Common myeloid progenitor, CD34-positive (primary cell): Measurements from ENCODE around the gene UPF3A.
A peak's percentile ranks its signal among the peaks of the same experiment; 100 is the strongest.

ENCODE experiments used
- CTCF ChIA-PET: fragments of 350-600 bp; sonication (Branson Sonifier 250); formaldehyde crosslinking; loops from one replicate; lab custom pipeline; 2021; ENCODE audit warnings: antibody characterized with exemption; lab: Charles Lee
- POLR2A ChIA-PET: fragments of 350-600 bp; sonication (Branson Sonifier 250); formaldehyde crosslinking; loops from one replicate; lab custom pipeline; 2021; ENCODE audit warnings: antibody characterized with exemption; lab: Charles Lee
- DNase-seq, 3 donors: peaks; one replicate each; pipeline versions ENCODE4 v3.0.0 to v3.0.0-alpha.2; 2013
- H3K27ac ChIP-seq, 2 experiments: 1 replicate in 1 of 2; 2 replicates in 1 of 2; pipeline ENCODE4 v1.7.0; 2013; ENCODE audit warnings: inconsistent platforms in 2 of 2, low read length in 2 of 2, mild to moderate bottlenecking in 2 of 2, low read depth in 1 of 2, moderate library complexity in 1 of 2; ENCODE audit not compliant: severe bottlenecking in 2 of 2, insufficient read depth in 1 of 2, poor library complexity in 1 of 2
- H3K27me3 ChIP-seq, 5 experiments: replicated peaks in 2 of 5; 1 replicate in 3 of 5; 2 replicates in 2 of 5; pipeline versions ENCODE4 v1.6.1 to v1.7.0; 2013; ENCODE audit warnings: low read length in 4 of 5, mild to moderate bottlenecking in 2 of 5, moderate library complexity in 2 of 5, inconsistent platforms in 1 of 5; ENCODE audit not compliant: insufficient read depth in 5 of 5, control insufficient read depth in 4 of 5
- H3K36me3 ChIP-seq, 4 experiments: 1 replicate in 2 of 4; 2 replicates in 2 of 4; pipeline versions ENCODE4 v1.6.1 to v1.7.0; 2013; ENCODE audit warnings: low read length in 3 of 4, control low read depth in 1 of 4, mild to moderate bottlenecking in 1 of 4; ENCODE audit not compliant: control insufficient read depth in 4 of 4, insufficient read depth in 4 of 4
- H3K4me1 ChIP-seq, 4 experiments: 1 replicate in 3 of 4; 2 replicates in 1 of 4; pipeline versions ENCODE4 v1.6.1 to v1.7.1; 2013; ENCODE audit warnings: low read length in 3 of 4, mild to moderate bottlenecking in 3 of 4, control low read depth in 1 of 4, inconsistent platforms in 1 of 4, moderate library complexity in 1 of 4; ENCODE audit not compliant: control insufficient read depth in 4 of 4, insufficient read depth in 4 of 4; ENCODE audit errors: control extremely low read depth in 1 of 4
- H3K4me3 ChIP-seq, 7 experiments: 1 replicate in 4 of 7; 2 replicates in 3 of 7; pipeline versions ENCODE4 v1.5.1 to v1.7.0; 2013; ENCODE audit warnings: mild to moderate bottlenecking in 7 of 7, low read length in 6 of 7, moderate library complexity in 6 of 7, inconsistent platforms in 2 of 7, low read depth in 2 of 7, control low read depth in 1 of 7; ENCODE audit not compliant: insufficient read depth in 4 of 7, control insufficient read depth in 1 of 7; ENCODE audit errors: extremely low read depth in 1 of 7
- H3K9me3 ChIP-seq, 5 experiments: 1 replicate in 4 of 5; 2 replicates in 1 of 5; pipeline versions ENCODE4 v1.6.1 to v1.7.1; 2013; ENCODE audit warnings: low read length in 4 of 5, mild to moderate bottlenecking in 2 of 5, inconsistent platforms in 1 of 5, low read depth in 1 of 5, moderate library complexity in 1 of 5; ENCODE audit not compliant: control insufficient read depth in 4 of 5, insufficient read depth in 2 of 5; ENCODE audit errors: control extremely low read depth in 1 of 5
- WGBS: methylation state at CpG from one replicate; pipeline ENCODE4 v1.1.5; 2013; ENCODE audit not compliant: insufficient coverage; 5-methylcytosine and 5-hydroxymethylcytosine counted together

The UPF3A gene

DNA sequence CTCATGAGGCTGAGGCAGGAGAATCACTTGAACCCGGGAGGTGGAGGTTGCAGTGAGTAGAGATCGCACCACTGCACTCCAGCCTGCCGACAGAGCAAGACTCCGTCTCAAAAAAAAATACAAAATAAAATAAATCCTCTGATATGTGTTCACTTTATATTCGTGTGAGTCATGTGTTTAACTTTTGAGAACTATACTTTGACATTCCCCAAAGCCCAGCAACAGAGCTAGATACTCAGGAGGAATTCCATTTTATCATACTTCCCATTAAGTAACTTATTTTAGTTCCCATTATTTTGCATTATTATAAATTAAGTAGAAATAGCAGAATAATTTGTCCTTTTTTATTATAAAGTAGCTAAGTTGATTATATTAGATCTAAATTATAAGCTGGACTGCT lies 29.6 kb downstream of the UPF3A start:
- peaks cover 3 to 11% (median 7%) of the 10 kb centered on the region in 4 experiments for H3K36me3 ChIP-seq
- H3K27me3 ChIP-seq, result no peaks in the 10 kb centered on the region
- CTCF ChIA-PET, result interaction anchor here (1.1 kb wide), 1 partner anchor 24 kb away, joined by 3 read pairs; no protein-coding TSS in a partner anchor
- no peak overlapping the region for H3K4me3 ChIP-seq
- no peak overlapping the region for H3K27ac ChIP-seq
- no peak for DNase-seq
- POLR2A ChIA-PET, result no interaction called here
- H3K9me3 ChIP-seq, result no peaks in the 10 kb centered on the region
- peaks cover 9 to 22% (median 21%) of the 10 kb centered on the region in 4 experiments for H3K4me1 ChIP-seq
- no CpG with 5 or more reads among the region's 5 CpGs for WGBS

- H3K27ac ChIP-seq, result no peak overlapping the region
- no peaks in the 10 kb centered on the region for H3K9me3 ChIP-seq
- peaks cover 9 to 23% (median 21%) of the 10 kb centered on the region in 4 experiments for H3K4me1 ChIP-seq
- CTCF ChIA-PET, result no interaction called here
- no peak for DNase-seq
- peaks cover 3 to 8% (median 5%) of the 10 kb centered on the region in 4 experiments for H3K36me3 ChIP-seq
- no peak overlapping the region for H3K4me3 ChIP-seq
- POLR2A ChIA-PET, result no interaction called here
- H3K27me3 ChIP-seq, result no peaks in the 10 kb centered on the region
Observed at GRCh38 chr13:114311387-114311786, 30.0 kb downstream of the UPF3A start.

DNA sequence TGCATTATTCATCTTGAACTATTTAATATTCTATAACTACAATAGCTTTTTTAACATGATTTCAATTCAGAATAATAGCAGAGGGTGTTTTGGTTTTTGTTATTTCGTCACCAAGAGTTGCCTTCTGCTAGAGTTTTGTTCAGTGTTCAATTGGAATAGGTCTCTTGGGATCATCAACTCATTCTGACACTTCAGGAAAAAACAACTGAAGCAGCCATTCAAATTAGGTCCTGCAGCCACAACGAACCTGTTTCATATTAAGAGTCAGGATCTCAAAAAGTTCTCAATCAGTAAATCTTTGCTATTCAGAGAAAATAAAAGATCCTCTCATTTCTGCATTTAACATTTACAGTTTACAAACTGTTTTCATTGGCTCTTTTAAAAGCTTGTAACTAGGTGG lies 30.5 kb downstream of the UPF3A start:
- no CpG with 5 or more reads among the region's 2 CpGs for WGBS
- Histone ChIP-seq H3K27ac (no peak overlapping the region), H3K36me3 (peaks cover 0 to 3% (median under 1%) of the 10 kb centered on the region in 4 experiments), H3K4me1 (peaks cover 9 to 23% (median 21%) of the 10 kb centered on the region in 4 experiments), H3K4me3 (no peak overlapping the region), H3K27me3 (no peaks in the 10 kb centered on the region), H3K9me3 (no peaks in the 10 kb centered on the region)
- no peak for DNase-seq
- ChIA-PET POLR2A (no interaction called here), CTCF (no interaction called here)

DNA sequence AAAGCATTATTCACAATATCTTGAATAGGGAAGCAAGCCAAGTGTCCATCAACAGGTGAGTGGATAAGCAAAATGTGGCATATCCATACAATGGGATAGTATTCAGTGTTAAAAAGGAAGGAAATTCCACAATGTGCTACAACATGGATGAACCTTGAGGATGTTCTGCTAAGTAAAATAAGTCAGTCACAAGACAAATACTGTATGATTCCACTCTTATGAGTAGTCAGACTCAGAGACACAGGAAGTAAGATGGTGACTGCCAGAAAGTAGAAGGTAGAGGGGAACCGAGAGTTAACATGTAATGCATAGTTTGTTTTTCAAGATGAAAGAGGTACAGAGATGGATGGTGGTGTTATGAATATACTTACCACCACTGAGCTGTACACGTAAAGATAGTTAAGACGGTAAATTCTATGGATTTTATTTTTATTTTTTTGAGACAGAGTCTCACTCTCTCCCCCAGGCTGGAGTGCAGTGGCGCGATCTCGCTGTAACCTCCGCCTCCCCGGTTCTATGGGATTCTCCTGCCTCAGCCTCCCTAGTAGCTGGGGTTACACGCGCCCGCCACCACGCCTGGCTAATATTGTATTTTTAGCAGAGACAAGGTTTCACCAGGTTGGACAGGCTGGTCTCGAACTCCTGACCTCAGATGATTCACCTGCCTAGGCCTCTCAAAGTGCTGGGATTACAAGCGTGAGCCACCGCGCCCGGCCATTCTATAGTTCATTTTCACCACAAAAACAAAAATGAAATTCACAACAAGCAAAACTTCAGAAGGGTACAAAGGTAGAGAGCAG lies 31.9 kb downstream of the UPF3A start:
- Histone ChIP-seq H3K4me3 (peak overlapping the region in 6 of 7 experiments; percentile 70 to 86 (median 76)), H3K9me3 (no peaks in the 10 kb centered on the region), H3K27me3 (no peaks in the 10 kb centered on the region), H3K36me3 (no peaks in the 10 kb centered on the region), H3K27ac (peak overlapping the region; percentile 70 to 88), H3K4me1 (peaks cover 9 to 27% (median 25%) of the 10 kb centered on the region in 4 experiments)
- DNase-seq, result peak in 1 of 3 donors; percentile 11
- POLR2A ChIA-PET, result interaction anchor here (0.6 to 1.0 kb wide), 4 partner anchors 16 to 1085 kb away, joined by 3 read pairs; no protein-coding TSS in a partner anchor
- CTCF ChIA-PET, result interaction anchor here (1.3 kb wide), 1 partner anchor 24 kb away, joined by 3 read pairs; no protein-coding TSS in a partner anchor
- 97% methylated on average over 10 of the region's 17 CpGs for WGBS

GRCh38 chr13:114314074-114314912 lies 32.9 kb downstream of the UPF3A start, which contains the start of gene CHAMP1:
CHAMP1 (plus strand) TSS chr13:114314503; CDS start chr13:114323843, 9,340 bp downstream.
- H3K9me3 ChIP-seq, result no peaks in the 10 kb centered on the region
- peaks cover 9 to 35% (median 28%) of the 10 kb centered on the region in 4 experiments for H3K4me1 ChIP-seq
- H3K27me3 ChIP-seq, result no peaks in the 10 kb centered on the region
- ChIA-PET CTCF (interaction anchor here (1.3 kb wide), 1 partner anchor 25 kb away, joined by 3 read pairs; no protein-coding TSS in a partner anchor), POLR2A (interaction anchor here (0.6 to 1.5 kb wide), 3 partner anchors 26 to 32 kb away, joined by 3 to 4 read pairs (median 3); partner anchors contain the start of gene UPF3A)
- H3K36me3 ChIP-seq, result peaks cover 0 to 2% (median 0%) of the 10 kb centered on the region in 4 experiments
- 0% methylated on average over 102 of the region's 107 CpGs for WGBS
- DNase-seq, result peak; percentile 94 to 95 (median 95)
- H3K27ac ChIP-seq, result peak within 1 kb of the TSS; percentile 70 to 88
- H3K4me3 ChIP-seq, result peak within 1 kb of the TSS; percentile 70 to 86 (median 81)

- Histone ChIP-seq H3K27me3 (no peaks in the 10 kb centered on the region), H3K27ac (peak overlapping the region in 1 of 2 experiments; percentile 88), H3K36me3 (peaks cover 0 to 10% (median 3%) of the 10 kb centered on the region in 4 experiments), H3K4me1 (peaks cover 9 to 43% (median 30%) of the 10 kb centered on the region in 4 experiments), H3K4me3 (peak overlapping the region; percentile 70 to 86 (median 81)), H3K9me3 (no peaks in the 10 kb centered on the region)
- no CpG with 5 or more reads among the region's 7 CpGs for WGBS
- POLR2A ChIA-PET, result interaction anchor here (1.5 kb wide), 1 partner anchor 33 kb away, joined by 4 read pairs; the partner anchor contains the start of gene UPF3A
- peak; percentile 23 to 68 (median 60) for DNase-seq
- CTCF ChIA-PET, result interaction anchor here (2.0 kb wide), 1 partner anchor 10 kb away, joined by 4 read pairs; no protein-coding TSS in a partner anchor
Observed at GRCh38 chr13:114315074-114315785, 33.8 kb downstream of the UPF3A start.
